Stimulated activated CD8-positive, alpha-beta memory T cell treated with anti-CD3 and anti-CD28 coated beads, Interleukin-4, amount 100 ng/mL, for 24 hours (primary cell): ENCODE measurements around the gene CNTN1.
"Not testable (repeated sequence)": the region's sequence is repeated elsewhere in the genome, so short reads cannot be mapped to it uniquely, and the experiment has no call there.

ENCODE experiments used
- DNase-seq: peaks from one replicate; pipeline ENCODE4 v3.0.0-alpha.2; 2020; ENCODE audit warnings: low read depth

CNTN1 gene

DNA sequence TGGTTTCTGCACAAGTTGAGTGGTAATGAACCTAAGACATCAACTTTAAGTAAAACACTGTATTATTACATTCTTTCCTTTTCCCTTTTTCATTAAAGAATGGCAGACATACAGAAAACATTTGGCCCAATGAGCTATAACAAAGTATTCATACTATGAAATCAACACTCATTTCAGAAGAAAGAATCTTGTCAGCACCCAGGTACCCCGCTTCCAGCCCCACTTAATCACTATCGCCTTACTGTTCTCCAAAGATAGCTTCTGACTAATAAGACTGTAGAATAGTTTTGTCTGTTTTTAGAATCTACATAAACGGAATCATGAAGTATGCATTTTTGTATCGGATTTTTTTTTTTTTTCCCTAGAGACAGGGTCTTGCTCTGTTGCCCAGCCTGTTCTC lies 9.5 kb downstream of the CNTN1 start:
- DNase-seq = no peak

DNA sequence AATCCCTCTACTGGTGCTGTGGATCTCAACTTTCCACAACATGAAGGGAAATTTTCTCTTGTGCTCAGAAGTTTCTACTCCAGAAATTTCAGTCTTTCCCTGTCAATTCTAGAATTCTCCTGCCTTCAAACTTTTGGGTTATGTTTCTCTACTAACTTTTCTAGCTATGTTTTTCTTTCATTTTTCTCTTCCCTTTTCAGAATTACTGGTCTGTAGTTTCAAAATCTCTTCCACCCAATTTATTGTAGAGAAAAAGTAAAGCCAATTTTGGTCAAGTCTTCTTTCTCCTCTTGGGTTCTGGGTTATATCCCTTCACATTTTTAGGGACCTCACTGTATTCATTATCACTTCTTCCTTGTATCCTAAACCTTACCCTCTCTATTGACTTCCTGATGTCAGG lies 18.9 kb downstream of the CNTN1 start:
- DNase-seq = no peak

DNA sequence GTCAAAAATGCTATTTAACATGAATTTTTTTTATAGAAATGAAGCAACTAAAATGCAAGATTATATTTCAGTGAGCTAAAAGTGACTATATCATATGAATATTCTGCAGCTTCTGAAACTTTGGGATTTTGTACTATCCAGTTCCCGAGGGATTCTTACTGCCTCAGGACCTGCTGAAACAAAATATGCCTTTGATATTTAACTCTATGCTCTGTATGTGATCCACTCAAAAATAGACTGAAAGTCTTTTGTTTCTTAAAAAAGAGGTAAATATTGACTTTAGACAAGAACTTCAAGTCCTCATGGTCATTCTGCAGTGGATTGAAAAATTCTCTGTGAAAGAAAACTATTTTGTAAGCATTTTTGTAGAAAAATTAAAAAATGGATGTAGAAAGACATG lies 22.4 kb downstream of the CNTN1 start:
- DNase-seq = no peak

DNA sequence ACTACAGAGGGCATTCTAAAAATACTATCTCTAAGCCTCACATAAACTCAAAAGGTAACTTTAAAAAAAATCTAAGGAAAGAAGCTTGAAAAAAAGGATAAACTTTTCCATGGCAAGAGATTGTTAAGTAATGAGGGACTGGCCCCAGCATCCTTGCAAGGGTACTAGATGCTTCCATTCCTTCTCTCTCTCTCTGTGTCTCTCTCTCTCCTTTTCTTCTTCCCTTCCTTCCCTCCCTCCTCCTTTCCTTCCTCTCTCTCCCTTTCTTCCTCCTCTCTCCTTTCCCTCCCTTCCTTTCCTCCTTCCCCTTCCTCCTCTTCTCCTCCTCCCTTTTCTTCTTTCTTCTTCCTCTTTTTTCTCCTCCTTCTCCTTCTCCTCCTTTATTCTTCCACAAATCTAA lies 23.8 kb downstream of the CNTN1 start:
- DNase-seq = no peak

GRCh38 chr12:40717576-40717975 lies 25.3 kb downstream of the CNTN1 start:
- no peak for DNase-seq

DNA sequence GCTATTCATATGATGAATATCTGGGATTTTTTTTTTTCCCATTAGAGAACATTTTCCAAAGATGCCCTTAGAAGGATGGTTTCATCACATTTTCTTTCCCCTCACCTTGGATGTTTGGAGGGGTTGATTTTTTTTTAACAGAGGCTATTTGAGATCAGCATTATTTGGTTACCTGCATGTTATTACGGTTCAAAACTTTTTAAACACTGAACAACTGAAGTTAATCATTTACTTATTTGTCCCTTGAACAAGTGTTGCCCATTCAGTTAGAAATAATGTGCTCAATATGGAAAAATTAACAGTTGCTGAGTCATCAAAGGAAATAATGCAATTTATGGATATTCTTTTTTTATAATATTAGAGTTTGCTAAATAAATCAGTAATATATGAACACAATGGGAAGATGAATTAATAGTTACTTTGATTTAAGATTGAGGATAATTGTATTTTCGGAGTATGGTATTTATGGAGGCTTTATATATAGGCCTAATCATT lies 26.7 kb downstream of the CNTN1 start:
- no peak for DNase-seq

DNA sequence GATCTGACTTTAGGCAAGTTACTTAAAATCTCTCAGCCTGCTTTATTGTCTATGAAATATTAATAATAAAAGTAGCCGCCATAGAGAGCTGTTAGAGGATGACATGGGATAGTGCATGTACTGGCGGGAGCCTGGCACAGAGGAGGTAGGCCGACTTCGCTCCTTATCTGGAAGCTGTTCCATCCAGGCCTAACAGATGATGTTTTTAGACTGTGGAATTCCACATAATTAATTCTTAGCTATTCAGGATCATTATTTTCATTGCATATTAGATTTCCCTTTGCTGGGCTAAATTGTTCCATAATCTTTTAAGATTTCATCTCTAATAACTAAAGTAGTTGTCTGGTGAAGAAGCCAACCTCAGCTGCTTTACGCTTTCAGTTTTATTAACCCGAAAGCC lies 30.8 kb downstream of the CNTN1 start:
- no peak for DNase-seq

DNA sequence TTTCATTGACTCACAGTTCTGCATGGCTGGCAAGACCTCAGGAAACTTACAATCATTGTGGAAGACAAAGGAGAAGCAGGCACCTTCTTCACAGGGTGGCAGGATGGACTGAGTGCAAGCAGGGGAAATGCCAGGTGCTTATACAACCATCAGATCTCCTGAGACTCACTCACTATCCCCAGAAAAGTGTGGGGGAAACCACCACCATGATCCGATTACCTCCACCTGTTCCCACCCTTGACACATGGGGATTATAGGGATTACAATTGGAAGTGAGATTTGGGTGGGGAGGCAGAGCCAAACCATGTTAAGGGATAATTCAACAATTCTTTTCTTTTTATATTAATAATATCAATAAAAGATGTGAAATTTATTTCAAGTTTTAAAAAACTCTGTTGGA lies 34.1 kb downstream of the CNTN1 start:
- DNase-seq = no peak

DNA sequence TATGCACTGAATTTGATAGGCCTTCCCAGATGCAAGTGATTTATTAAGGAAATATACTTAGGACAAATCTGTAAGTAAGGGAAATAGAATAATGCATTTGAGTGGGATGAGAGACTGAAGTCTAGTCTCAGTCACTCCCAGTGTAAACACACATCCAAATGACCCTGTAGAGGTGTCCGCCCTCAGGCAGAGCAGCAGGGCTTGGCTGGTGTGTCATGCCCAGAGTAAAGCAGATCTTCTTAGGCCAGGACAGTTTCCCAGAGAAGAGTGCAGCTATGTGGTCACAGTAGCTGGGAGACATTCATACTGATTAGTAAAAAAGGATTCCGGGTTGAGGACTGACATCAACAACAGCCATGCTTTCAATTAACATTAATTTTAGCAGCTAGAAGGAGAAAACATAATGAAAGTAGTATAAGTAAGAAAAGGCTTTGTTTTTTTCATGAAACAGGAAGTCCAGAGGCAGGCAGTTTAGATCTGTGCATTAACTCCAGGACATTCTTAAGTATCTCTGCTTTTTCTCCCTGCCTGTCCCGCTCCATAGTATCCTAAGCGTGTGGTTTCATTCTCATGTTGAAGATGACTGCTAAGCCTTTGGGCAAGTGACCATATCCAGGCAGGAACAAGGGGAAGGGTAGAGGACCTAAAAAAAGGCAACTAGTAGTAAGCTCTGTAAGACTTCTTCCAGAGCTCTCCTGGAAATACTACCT lies 35.7 kb downstream of the CNTN1 start:
- DNase-seq = no peak

DNA sequence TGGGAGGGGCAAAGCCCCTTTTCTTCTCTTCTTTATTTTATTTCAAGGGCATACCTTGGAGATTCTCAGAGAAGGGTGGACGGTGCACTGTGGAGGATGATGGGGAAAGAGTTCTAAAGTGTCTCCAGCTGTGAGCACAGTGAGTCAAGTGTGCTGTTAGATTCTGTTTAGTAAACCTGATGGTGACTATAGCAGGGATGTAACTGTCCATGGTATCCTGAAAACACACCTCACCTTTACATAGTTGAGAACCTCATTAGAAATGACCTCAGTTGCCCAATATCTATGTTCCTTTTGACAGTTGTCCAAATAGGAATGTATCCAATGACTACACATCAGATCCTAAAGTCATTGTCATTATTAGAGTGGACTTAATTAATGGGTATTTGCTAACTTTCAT lies 38.0 kb downstream of the CNTN1 start:
- no peak for DNase-seq

- DNase-seq = no peak
Measured at GRCh38 chr12:40733871-40734270, 41.6 kb downstream of the CNTN1 start.

DNA sequence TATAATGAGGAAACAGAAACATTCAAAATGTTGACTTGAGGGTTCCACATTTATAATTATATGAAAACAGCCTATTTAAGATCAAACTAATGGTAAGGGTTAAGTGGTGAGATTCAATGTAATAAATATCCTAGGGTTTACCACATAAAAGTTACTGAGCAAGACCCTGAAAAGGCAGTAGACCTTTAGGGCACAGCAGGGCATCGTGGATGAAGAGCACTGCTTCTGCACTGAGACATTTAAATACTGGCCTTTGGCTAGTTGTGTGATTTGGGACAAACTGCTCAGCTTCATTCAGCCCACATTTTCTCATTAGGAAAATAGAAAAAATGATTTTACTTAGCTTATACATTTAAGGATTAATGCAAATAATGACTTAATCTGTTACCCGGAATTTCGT lies 42.0 kb downstream of the CNTN1 start:
- DNase-seq = no peak

DNA sequence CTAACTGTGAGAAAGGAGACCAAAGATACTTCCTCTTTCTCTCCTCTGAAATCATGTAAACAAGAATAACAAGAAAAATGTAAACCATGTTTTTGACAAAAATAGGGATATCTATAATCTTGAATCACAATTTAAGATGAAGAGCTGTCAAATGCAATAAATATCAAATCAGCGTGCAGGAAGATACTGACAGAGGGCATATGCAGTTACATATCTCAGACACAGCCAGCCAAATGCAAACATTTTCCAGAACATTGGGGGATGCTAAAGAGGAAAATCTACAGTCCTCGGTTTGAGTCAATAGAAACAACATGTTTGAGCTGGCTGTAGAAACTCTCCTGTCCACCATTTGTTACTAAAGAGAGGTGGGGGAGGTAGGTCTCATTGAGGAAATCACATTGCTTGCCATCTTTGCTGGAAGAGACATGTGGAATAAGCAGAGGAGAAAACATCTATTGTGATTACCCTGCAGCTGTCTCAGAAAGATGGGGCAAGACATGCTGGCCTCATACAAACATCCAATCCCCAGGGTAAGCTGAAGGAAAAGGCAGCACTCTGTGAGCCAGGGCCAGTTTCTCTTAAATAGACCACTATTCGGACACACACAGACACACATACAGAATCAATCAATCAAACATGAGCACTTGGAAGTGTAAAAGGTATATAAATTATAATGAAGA lies 43.5 kb downstream of the CNTN1 start:
- DNase-seq = no peak

DNA sequence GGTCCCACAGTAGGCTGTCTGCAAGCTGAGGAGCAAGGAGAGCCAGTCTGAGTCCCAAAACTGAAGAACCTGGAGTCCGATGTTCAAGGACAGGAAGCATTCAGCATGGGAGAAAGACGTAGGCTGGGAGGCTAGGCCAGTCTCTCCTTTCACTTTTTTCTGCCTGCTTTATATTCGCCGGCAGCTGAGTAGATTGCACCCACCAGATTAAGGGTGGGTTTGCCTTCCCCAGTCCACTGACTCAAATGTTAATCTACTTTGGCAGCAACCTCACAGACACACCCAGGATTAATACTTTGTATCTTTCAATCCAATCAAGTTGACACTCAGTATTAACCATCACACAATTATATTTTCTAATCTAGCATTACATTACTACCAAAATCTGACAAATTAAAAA lies 45.2 kb downstream of the CNTN1 start:
- not testable (repeated sequence) for DNase-seq

DNA sequence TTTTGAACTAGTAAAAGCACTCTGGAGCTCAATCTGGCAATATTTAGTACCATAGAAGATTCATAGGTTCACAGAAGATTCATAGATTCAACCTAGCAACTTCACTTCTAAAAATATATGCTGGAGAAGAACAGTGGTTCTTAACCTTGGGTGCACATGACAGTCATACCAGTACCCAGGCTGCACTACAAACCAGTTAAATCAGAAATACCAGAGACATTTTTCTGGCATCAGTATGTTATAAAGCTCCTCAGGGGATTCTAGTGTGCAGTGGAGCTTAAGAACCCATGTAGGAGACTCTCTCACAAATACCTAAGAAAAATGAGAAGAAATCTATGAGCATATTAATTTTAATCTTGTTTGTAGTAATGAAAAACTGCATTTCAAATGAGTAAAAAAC lies 46.6 kb downstream of the CNTN1 start:
- DNase-seq = no peak

DNA sequence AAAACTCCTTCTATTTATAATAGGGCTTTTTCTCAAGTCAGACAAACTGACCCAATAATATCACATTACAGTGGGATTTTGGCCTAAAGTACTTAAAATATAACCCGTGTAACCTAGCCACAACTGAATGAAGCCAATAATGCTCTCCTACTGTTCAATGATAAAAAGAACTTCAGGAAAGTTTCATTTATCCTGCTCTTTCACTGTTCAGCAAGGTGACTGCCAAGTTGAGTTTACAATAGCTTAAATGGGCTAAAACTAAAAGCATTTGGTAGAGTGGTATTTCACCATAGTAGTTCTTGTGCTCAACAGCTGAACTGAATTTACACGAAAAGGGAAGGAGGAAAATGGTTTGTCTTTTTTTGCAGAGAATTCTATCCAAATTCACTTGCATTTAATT lies 49.8 kb downstream of the CNTN1 start:
- no peak for DNase-seq

DNA sequence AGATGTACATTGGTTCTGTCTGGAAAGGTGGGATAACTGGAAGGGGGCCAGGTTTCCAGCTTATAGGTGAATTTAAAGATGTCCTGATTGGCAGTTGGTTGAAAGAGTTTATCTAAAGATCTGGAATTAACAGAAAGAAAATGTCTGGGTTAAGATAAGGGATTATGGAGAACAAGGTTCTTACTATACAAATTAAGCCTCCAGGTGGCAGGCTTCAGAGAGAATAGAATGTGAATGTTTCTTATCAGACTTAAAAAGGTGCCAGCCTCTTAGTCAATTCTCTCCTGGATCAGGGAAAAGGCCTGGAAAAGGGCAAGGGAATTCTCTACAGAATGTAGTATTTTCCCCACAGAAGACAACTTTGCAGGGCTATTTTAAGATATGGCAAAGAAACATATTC lies 53.1 kb downstream of the CNTN1 start:
- no peak for DNase-seq

DNA sequence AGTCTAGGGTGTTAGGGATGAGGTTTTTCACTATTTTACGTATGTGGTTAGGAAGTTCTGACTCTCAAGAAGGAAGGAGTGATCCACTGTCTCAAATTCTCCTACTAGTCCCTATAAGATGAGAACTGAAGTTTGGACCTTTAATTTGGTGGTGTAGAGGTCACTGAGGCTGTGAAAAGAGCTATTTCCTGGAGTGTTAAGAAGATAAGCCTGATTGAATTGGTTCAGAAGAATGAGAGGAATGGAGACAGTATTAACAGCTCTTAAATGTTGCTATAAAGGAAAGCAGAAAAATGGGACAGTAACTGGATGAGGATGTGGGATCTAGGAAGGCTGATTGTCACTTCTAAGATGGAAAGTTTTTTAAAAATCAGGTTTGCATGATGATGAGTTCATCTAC lies 57.6 kb downstream of the CNTN1 start:
- no peak for DNase-seq

DNA sequence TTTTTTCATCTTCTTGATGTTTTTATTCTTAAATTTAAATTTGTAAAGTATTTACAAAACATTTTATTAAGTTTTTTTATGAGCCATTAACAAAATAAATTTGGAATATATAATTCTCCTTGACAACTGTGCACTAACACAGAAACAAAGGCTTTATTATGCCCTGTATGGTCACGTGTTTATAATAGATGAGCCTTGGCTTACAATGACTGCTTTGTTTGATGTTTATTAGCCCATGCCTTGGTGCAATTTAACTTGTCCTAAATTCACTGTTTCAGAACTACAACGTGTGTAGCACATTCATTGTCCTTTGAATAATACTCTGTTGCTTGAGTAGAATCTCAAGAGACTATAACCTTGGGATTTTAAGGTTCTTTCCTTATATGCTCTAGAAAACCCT lies 59.8 kb downstream of the CNTN1 start:
- DNase-seq = no peak

DNA sequence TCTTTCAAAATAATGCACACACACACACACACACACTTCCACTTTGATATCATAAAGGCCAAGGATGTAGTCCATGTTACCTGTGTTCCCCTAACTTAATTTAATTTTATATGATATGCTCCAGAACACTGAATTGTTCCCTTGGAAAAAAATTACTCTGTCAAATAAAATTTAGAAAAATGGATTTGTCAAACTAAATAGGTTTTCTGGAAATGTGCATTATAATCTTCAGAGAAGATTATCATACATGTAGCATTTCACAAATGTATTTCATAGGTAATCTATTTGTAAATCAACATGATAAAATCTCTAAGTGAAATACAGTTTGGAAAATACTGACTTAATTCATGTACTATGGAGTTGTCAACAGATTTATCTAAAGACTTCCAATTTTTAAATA lies 68.6 kb downstream of the CNTN1 start:
- DNase-seq = no peak

DNA sequence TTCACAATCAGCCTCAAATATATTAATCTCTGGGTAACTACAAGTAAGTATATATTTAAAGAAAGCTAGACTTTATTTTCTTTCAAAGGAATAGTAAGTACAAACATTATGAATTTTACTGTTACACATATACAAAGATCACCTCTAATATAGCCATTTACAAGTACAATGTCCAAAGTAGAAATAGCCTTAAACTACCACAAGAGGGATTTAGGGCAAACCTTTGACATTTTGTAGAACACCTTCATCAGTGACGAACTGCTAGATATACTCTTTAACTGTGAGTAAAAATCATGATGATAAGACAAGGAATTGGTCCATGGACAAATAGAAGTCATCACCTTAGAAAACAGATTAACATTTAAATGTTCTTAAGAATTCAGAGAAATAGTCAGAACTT lies 69.8 kb downstream of the CNTN1 start:
- DNase-seq = no peak

- DNase-seq = no peak
Measured at GRCh38 chr12:40768125-40768864, 76.1 kb downstream of the CNTN1 start.

DNA sequence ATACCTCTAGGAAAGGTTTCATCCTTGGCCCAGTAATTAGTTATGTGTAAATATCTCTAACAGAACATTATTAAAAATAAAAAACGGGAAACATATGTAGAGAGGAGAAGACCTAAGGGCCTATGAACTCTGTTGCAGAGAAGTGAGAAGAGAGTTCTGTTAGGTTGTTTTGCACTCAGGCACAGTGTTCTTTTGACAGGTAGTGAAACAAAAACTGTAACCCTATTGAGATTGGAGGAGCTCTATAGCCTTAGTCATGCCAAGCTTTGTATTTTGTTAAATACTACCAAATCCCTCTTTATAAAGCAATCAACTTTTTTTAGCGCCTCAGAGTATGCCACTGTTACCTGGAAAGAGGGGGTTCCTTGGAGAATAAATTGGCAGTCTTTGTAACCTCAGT lies 77.6 kb downstream of the CNTN1 start:
- no peak for DNase-seq
